PFSK-1 (cell line): ENCODE measurements around the gene PLEKHA6.

Experiments
- FOXP2 ChIP-seq: optimal IDR thresholded peaks from 2 replicates; pipeline ENCODE3; 2011; ENCODE audit warnings: borderline replicate concordance, control low read depth, inconsistent platforms; ENCODE audit not compliant: insufficient read depth; ENCODE audit errors: extremely low read length, extremely low read depth
- POLR2AphosphoS5 ChIP-seq: IDR thresholded peaks from 2 replicates; pipeline ENCODE4 v1.6.1; 2012; ENCODE audit warnings: low read depth, mild to moderate bottlenecking, control low read depth, low read length, moderate library complexity
- REST ChIP-seq, 2 experiments: IDR thresholded peaks; 2 replicates each; pipeline versions ENCODE4 v1.6.1 to v1.8.0; 2011 to 2012; ENCODE audit warnings: low read depth in 2 of 2, low read length in 2 of 2, control low read depth in 1 of 2, inconsistent platforms in 1 of 2, mild to moderate bottlenecking in 1 of 2, moderate library complexity in 1 of 2; ENCODE audit not compliant: insufficient read depth in 1 of 2
- SIN3A ChIP-seq: IDR thresholded peaks from 2 replicates; pipeline ENCODE4 v1.6.1; 2012; ENCODE audit warnings: mild to moderate bottlenecking, low read length, moderate library complexity, borderline replicate concordance; ENCODE audit not compliant: insufficient read depth
- TAF1 ChIP-seq: IDR thresholded peaks from 2 replicates; pipeline ENCODE4 v1.6.1; 2012; ENCODE audit warnings: low read length, control low read depth, borderline replicate concordance; ENCODE audit not compliant: insufficient read depth

The PLEKHA6 gene

DNA sequence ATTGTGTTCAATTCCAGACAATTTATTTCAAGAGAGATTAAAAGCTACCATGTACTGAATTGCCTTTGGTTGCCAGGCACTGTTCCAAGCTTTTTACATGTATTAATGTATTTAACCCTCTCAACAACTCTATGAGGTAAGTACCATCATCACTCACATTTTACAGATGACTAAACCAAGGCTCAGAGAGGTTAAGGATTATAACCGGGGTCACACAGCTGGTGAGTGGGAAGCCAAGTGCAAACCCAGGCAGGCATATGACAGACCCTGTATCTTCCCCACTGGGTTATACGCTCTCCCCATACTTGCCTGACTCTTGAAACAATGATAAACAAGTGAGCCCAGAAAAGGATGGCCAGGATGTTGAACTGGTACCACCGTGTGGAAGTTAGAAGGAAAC, 16.5 kb downstream of the PLEKHA6 start:
- no peak for TF ChIP-seq FOXP2
- TF ChIP-seq SIN3A: no peak
- no peak for TF ChIP-seq POLR2AphosphoS5
- TF ChIP-seq REST (IDR thresholded peaks at IDR 0.05; ENCODE audit: insufficient read depth in 1 of 2, low read depth in 2 of 2, low read length in 2 of 2): no peak
- TF ChIP-seq TAF1: no peak

DNA sequence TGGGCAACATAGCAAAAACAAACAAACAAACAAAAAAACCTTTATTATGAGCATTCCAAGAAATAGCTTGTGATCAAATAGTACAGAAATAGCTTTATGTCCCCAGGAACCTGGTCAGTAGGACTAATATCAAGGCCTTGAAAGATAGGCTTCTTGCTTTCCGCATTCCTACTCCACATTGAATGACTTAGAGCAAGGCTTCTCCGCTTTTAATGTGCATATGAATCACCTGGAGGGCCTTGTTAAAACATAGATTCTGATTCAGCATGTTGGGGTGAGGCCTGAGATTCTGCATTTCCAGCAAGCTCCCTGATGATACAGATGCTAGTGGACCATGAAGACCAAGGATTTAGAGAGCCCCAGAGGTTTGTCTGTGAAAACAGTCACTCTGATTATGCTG, 17.4 kb downstream of the PLEKHA6 start:
- TF ChIP-seq FOXP2: no peak
- no peak for TF ChIP-seq REST (IDR thresholded peaks at IDR 0.05; ENCODE audit: insufficient read depth in 1 of 2, low read depth in 2 of 2, low read length in 2 of 2)
- TF ChIP-seq TAF1: no peak
- no peak for TF ChIP-seq SIN3A
- TF ChIP-seq POLR2AphosphoS5: no peak

DNA sequence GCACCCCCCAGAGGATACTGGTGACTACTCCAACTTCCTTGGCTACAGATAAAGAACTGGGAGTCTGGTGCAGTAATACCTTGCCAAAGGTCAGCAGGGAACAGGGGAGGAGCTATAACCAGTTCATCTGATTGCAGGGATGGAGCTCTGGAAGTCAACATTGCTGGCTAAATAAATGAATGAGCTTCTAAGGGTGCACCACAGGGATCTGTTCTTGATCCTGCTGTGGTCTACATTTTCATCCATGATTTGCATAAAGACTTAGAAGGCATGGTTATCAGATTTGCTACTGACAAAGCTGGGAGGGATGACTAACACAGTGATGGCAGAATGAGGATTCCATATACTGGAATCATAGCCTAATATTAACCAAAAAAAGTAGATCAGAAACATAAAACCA, 18.3 kb downstream of the PLEKHA6 start:
- TF ChIP-seq REST (IDR thresholded peaks at IDR 0.05; ENCODE audit: insufficient read depth in 1 of 2, low read depth in 2 of 2, low read length in 2 of 2) (no peak), POLR2AphosphoS5 (no peak), TAF1 (no peak)

- TF ChIP-seq FOXP2: no peak
- TF ChIP-seq TAF1: no peak
- TF ChIP-seq SIN3A: no peak
- no peak for TF ChIP-seq REST (IDR thresholded peaks at IDR 0.05; ENCODE audit: insufficient read depth in 1 of 2, low read depth in 2 of 2, low read length in 2 of 2)
- no peak for TF ChIP-seq POLR2AphosphoS5
Observed at GRCh38 chr1:204340081-204340889, 19.4 kb downstream of the PLEKHA6 start.

- no peak for TF ChIP-seq REST (IDR thresholded peaks at IDR 0.05; ENCODE audit: insufficient read depth in 1 of 2, low read depth in 2 of 2, low read length in 2 of 2)
- TF ChIP-seq SIN3A: no peak
- no peak for TF ChIP-seq FOXP2
- no peak for TF ChIP-seq TAF1
Observed at GRCh38 chr1:204339541-204339940, 20.2 kb downstream of the PLEKHA6 start.
